GM10847 (cell line): Measurements from ENCODE around the gene AUTS2.

Experiments
- POLR2A ChIP-seq: IDR thresholded peaks from 2 replicates; pipeline ENCODE4 v1.6.1; 2011; ENCODE audit not compliant: insufficient read length; ENCODE audit errors: extremely low read depth

AUTS2 gene

GRCh38 chr7:69778138-69778537, 179.9 kb downstream of the AUTS2 start:
- no peak for TF ChIP-seq POLR2A

- TF ChIP-seq POLR2A, result no peak
These were observed 182.1 kb downstream of the AUTS2 start for GRCh38 chr7:69780379-69780778.

- no peak for TF ChIP-seq POLR2A
These were observed 183.2 kb downstream of the AUTS2 start for GRCh38 chr7:69781412-69781846.

- no peak for TF ChIP-seq POLR2A
These were observed 184.8 kb downstream of the AUTS2 start for GRCh38 chr7:69782917-69783684.

GRCh38 chr7:69786730-69787395, 188.6 kb downstream of the AUTS2 start:
- no peak for TF ChIP-seq POLR2A

- TF ChIP-seq POLR2A, result no peak
These were observed 189.6 kb downstream of the AUTS2 start for GRCh38 chr7:69787736-69788431.

GRCh38 chr7:69789563-69789962, 191.3 kb downstream of the AUTS2 start:
- TF ChIP-seq POLR2A, result no peak

- TF ChIP-seq POLR2A, result no peak
These were observed 192.9 kb downstream of the AUTS2 start for GRCh38 chr7:69790977-69791724.

- TF ChIP-seq POLR2A, result no peak
These were observed 193.5 kb downstream of the AUTS2 start for GRCh38 chr7:69791739-69792138.

GRCh38 chr7:69795932-69796331, 197.7 kb downstream of the AUTS2 start:
- TF ChIP-seq POLR2A, result no peak

- no peak for TF ChIP-seq POLR2A
These were observed 198.1 kb downstream of the AUTS2 start for GRCh38 chr7:69796416-69796815.

GRCh38 chr7:69799048-69799697, 200.9 kb downstream of the AUTS2 start:
- TF ChIP-seq POLR2A, result no peak

- TF ChIP-seq POLR2A, result no peak
These were observed 201.7 kb downstream of the AUTS2 start for GRCh38 chr7:69799990-69800389.

- TF ChIP-seq POLR2A, result no peak
These were observed 202.2 kb downstream of the AUTS2 start for GRCh38 chr7:69800495-69800894.
